ENCODE measurements around the gene PPP1CA.

PPP1CA gene

GRCh38 chr11:67387069-67387468 is 14.6 kb downstream of the PPP1CA start:
- no peaks in the 10 kb centered on the region for H3K27me3 ChIP-seq (replicated peaks)
- no peak overlapping the region for H3K4me3 ChIP-seq (ENCODE audit: low read depth, low read length)
- H3K36me3 ChIP-seq (replicated peaks) = no peaks in the 10 kb centered on the region
- no peak for TF ChIP-seq CTCF (IDR thresholded peaks at IDR 0.05; ENCODE audit: low read depth, low read length, missing control alignments)
- H3K27ac ChIP-seq = no peak overlapping the region
- no peak for DNase-seq
- in situ Hi-C loops (cut with HindIII; ENCODE audit: low pct_ligation_motif_present, low sequenced_read_pairs) = no loop called here

DNA sequence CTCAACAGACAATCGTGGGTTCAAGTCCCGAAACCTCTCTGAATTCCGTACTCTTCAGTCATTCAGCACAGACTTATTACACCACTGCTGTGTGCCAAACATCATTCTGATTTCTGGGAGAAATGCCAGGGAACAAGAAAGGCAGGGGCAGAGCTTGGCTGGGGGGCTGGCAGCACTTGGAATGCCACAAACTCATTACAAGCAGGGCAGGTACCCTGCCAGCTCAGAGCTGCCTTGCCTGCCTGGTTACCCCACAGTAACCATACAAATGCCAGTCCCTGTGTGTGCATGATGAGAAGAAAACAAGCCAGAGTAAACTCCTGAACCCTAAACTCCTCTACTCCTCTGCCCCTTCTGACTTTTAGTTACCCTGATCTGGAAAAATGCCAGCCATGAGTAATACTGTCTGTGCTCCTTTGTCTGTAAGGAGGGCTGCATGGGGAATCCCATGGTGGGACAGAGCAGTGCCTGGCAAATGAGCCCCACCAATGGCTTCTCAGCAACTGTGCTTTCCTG is 16.7 kb downstream of the PPP1CA start:
- no peaks in the 10 kb centered on the region for H3K27me3 ChIP-seq (replicated peaks)
- no peaks in the 10 kb centered on the region for H3K36me3 ChIP-seq (replicated peaks)
- no peak overlapping the region for H3K4me3 ChIP-seq (ENCODE audit: low read depth, low read length)
- no peak for TF ChIP-seq CTCF (IDR thresholded peaks at IDR 0.05; ENCODE audit: low read depth, low read length, missing control alignments)
- H3K27ac ChIP-seq = no peak overlapping the region
- in situ Hi-C loops (cut with HindIII; ENCODE audit: low pct_ligation_motif_present, low sequenced_read_pairs) = no loop called here
- peak; percentile 24 for DNase-seq

GRCh38 chr11:67382276-67383136 is 19.2 kb downstream of the PPP1CA start:
- Histone ChIP-seq H3K27me3 (replicated peaks) (no peaks in the 10 kb centered on the region), H3K36me3 (replicated peaks) (no peaks in the 10 kb centered on the region), H3K27ac (no peak overlapping the region), H3K4me3 (ENCODE audit: low read depth, low read length) (no peak overlapping the region)
- in situ Hi-C loops (cut with HindIII; ENCODE audit: low pct_ligation_motif_present, low sequenced_read_pairs) = no loop called here
- TF ChIP-seq CTCF (IDR thresholded peaks at IDR 0.05; ENCODE audit: low read depth, low read length, missing control alignments) = peak; percentile 99
- DNase-seq = peak; percentile 70

DNA sequence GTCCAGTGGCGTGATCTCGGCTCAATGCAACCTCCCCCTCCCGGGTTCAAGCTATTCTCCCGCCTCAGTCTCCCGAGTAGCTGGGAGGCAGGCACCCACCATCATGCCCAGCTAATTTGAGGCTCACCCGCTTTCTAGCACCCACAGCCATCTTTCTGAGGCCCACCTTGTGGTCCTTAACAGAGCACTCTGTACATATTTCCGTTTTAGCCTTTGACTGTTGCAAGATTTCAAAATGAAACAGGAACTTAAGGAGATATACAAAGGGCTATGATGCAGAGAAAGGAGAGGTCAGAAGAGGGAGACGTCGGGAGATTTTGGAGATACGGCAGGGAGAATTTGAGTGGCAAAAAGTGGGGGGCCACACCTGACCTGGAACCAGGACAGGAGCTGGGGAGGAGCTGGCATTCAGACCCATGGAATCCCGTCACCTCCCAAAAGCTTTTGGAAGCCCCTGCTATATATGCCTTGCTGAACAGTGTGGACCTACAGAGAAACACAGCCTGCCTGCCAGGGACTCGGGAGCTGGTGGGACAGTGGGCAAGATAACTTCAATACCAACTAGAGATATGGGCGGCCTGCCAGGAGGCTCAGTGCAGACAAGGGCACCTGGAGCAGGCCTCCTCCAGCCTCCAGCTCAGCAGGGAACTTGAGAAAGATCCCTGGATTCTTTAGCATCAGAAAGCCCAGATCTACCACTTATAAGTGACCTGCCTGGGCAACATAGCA is 20.2 kb downstream of the PPP1CA start:
- no peak overlapping the region for H3K27ac ChIP-seq
- DNase-seq = no peak
- no peak for TF ChIP-seq CTCF (IDR thresholded peaks at IDR 0.05; ENCODE audit: low read depth, low read length, missing control alignments)
- in situ Hi-C loops (cut with HindIII; ENCODE audit: low pct_ligation_motif_present, low sequenced_read_pairs) = no loop called here
- no peak overlapping the region for H3K4me3 ChIP-seq (ENCODE audit: low read depth, low read length)
- no peaks in the 10 kb centered on the region for H3K36me3 ChIP-seq (replicated peaks)
- no peaks in the 10 kb centered on the region for H3K27me3 ChIP-seq (replicated peaks)

DNA sequence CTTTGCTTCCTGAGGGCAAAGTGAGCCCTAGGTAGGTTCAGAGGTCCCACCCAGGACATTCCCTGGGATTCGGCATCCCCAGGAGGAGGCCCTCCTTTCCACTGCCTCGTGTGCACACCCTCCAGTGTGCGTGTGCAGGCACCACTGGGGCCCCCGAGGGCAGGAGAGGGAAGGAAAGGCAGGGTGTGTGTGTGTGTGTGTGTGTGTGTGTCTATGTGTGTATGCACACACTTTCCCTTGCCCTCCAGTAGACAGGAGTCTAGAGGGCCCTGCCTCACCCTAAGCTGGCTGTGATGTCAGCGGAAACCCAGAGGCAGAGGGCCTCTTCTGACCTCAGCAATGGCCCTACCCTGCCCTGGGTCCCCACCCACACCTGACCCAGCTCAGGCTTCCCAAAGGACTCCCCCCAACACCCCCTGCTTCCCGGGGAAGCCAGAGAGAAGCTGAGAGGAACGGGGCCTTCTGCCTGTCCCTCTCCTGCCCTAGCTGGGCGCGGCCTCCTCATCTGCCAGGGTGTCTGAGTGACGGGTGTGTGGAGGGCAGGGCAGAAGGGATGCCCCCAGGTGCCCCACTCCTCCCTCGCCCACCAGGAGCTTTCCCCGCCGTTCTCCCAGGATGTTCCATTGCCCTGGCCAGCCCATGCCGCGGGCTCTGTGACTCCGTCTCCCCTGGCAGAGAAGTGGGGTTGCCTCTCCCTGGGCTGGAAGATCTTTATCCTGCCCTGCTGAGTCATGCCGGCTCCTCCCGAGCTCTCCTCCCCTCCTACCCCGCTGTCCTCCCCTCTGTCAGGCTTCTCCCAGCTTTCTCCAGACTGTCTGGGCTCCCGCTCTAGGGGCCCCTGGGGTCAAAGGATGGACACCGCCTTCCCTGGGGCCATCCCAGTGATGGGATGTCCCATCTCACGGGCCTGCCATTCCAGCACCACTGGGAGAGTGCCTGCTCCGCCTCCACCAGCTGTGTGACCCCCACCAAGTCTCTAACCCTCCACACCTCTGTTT is 22.3 kb downstream of the PPP1CA start:
- no peak overlapping the region for H3K4me3 ChIP-seq (ENCODE audit: low read depth, low read length)
- no peak overlapping the region for H3K27ac ChIP-seq
- in situ Hi-C loops (cut with HindIII; ENCODE audit: low pct_ligation_motif_present, low sequenced_read_pairs) = no loop called here
- H3K36me3 ChIP-seq (replicated peaks) = no peaks in the 10 kb centered on the region
- H3K27me3 ChIP-seq (replicated peaks) = no peaks in the 10 kb centered on the region
- TF ChIP-seq CTCF (IDR thresholded peaks at IDR 0.05; ENCODE audit: low read depth, low read length, missing control alignments) = no peak
- DNase-seq = no peak
